Measurements from ENCODE around the gene RNF2. TPM values are rescaled to one million over a fixed set of nuclear protein-coding genes. Genes with fewer than 3 reads are reported as not detected.

Gene RNF2
- total and polyA plus RNA-seq, 7 donors: 6.0 to 17.1 (median 11.1) TPM

- H3K36me3 ChIP-seq: no peaks in the 10 kb centered on the region
- H3K27me3 ChIP-seq: no peaks in the 10 kb centered on the region
- H3K27ac ChIP-seq: no peak overlapping the region
- peaks cover 0 to 4% (median 0%) of the 10 kb centered on the region in 4 donors for H3K4me1 ChIP-seq
- intact Hi-C loops (cut with DNase I): no loop called here
- DNase-seq: no peak
- 83% methylated on average over 4 of the region's 4 CpGs for WGBS, 2 donors
- no peaks in the 10 kb centered on the region for H3K9me3 ChIP-seq
- no peak for TF ChIP-seq CTCF (IDR thresholded peaks at IDR 0.05)
- TF ChIP-seq EP300 (IDR thresholded peaks at IDR 0.05): no peak
- TF ChIP-seq POLR2AphosphoS5 (IDR thresholded peaks at IDR 0.05): no peak
- TF ChIP-seq POLR2A (IDR thresholded peaks at IDR 0.05): no peak
- H3K4me3 ChIP-seq: no peak overlapping the region
Observed at GRCh38 chr1:185039726-185040407, 5.5 kb upstream of the RNF2 start.

- H3K27me3 ChIP-seq: no peaks in the 10 kb centered on the region
- TF ChIP-seq CTCF (IDR thresholded peaks at IDR 0.05): no peak
- no peak for TF ChIP-seq POLR2AphosphoS5 (IDR thresholded peaks at IDR 0.05)
- TF ChIP-seq EP300 (IDR thresholded peaks at IDR 0.05): no peak
- no peak for TF ChIP-seq POLR2A (IDR thresholded peaks at IDR 0.05)
- H3K4me1 ChIP-seq: peaks cover 0 to 6% (median 0%) of the 10 kb centered on the region in 4 donors
- intact Hi-C loops (cut with DNase I): no loop called here
- H3K36me3 ChIP-seq: no peaks in the 10 kb centered on the region
- no peaks in the 10 kb centered on the region for H3K9me3 ChIP-seq
- H3K4me3 ChIP-seq: no peak overlapping the region
- H3K27ac ChIP-seq: no peak overlapping the region
- WGBS, 2 donors: 14 to 45% methylated on average over 1 of the region's 1 CpG
- DNase-seq: no peak
Observed at GRCh38 chr1:185040408-185040735, 5.0 kb upstream of the RNF2 start.

GRCh38 chr1:185041742-185042141, 3.6 kb upstream of the RNF2 start:
- peaks cover 0 to 8% (median 5%) of the 10 kb centered on the region in 4 donors for H3K4me1 ChIP-seq
- no peaks in the 10 kb centered on the region for H3K27me3 ChIP-seq
- intact Hi-C loops (cut with DNase I): no loop called here
- DNase-seq: no peak
- no peaks in the 10 kb centered on the region for H3K36me3 ChIP-seq
- no peaks in the 10 kb centered on the region for H3K9me3 ChIP-seq
- H3K27ac ChIP-seq: no peak overlapping the region
- no peak overlapping the region for H3K4me3 ChIP-seq
- 65 to 71% methylated on average over 1 of the region's 1 CpG for WGBS, 2 donors
- TF ChIP-seq POLR2A (IDR thresholded peaks at IDR 0.05) (no peak), EP300 (IDR thresholded peaks at IDR 0.05) (no peak), CTCF (IDR thresholded peaks at IDR 0.05) (no peak), POLR2AphosphoS5 (IDR thresholded peaks at IDR 0.05) (no peak)

GRCh38 chr1:185042737-185043136, 2.6 kb upstream of the RNF2 start:
- intact Hi-C loops (cut with DNase I): no loop called here
- Histone ChIP-seq H3K27ac (no peak overlapping the region), H3K36me3 (no peaks in the 10 kb centered on the region), H3K9me3 (no peaks in the 10 kb centered on the region), H3K4me1 (peaks cover 0 to 17% (median 15%) of the 10 kb centered on the region in 4 donors), H3K4me3 (no peak overlapping the region), H3K27me3 (no peaks in the 10 kb centered on the region)
- DNase-seq: no peak
- WGBS, 2 donors: 89 to 90% methylated on average over 6 of the region's 6 CpGs
- TF ChIP-seq CTCF (IDR thresholded peaks at IDR 0.05) (no peak), POLR2AphosphoS5 (IDR thresholded peaks at IDR 0.05) (no peak), EP300 (IDR thresholded peaks at IDR 0.05) (no peak), POLR2A (IDR thresholded peaks at IDR 0.05) (no peak)

GRCh38 chr1:185044387-185044786, 971 bp upstream of the RNF2 start:
- Histone ChIP-seq H3K27me3 (no peaks in the 10 kb centered on the region), H3K27ac (peak overlapping the region; percentile 90 to 96 (median 92)), H3K4me1 (peaks cover 0 to 19% (median 16%) of the 10 kb centered on the region in 4 donors), H3K9me3 (no peaks in the 10 kb centered on the region), H3K36me3 (no peaks in the 10 kb centered on the region), H3K4me3 (no peak overlapping the region)
- intact Hi-C loops (cut with DNase I): loop anchor here (2.0 kb wide), 1 partner anchor 240 kb away; no protein-coding TSS in a partner anchor
- 72 to 83% methylated on average over 8 of the region's 8 CpGs for WGBS, 2 donors
- TF ChIP-seq EP300 (IDR thresholded peaks at IDR 0.05) (no peak), POLR2A (IDR thresholded peaks at IDR 0.05) (no peak), POLR2AphosphoS5 (IDR thresholded peaks at IDR 0.05) (no peak), CTCF (IDR thresholded peaks at IDR 0.05) (no peak)
- no peak for DNase-seq

Measured in sigmoid colon (tissue), 7 donors.